Gastrocnemius medialis (tissue), 4 donors: ENCODE results near the gene FAM177A1. TPM values are rescaled to one million over a fixed set of nuclear protein-coding genes. Genes with fewer than 3 reads are reported as not detected.
A peak's percentile ranks its signal among the peaks of the same experiment; 100 is the strongest.

Source experiments
- ATAC-seq, 2 donors: fragments of 150-250 bp; one replicate each; pipeline ENCODE4 v1.9.1; 2016
- DNase-seq, 2 donors: peaks; one replicate each; pipeline ENCODE4 v3.0.0-alpha.2; 2019
- H3K27ac ChIP-seq, 4 donors: fragments of 200-600 bp; sonication (generic); 1 replicate in 1 of 4; 2 replicates in 3 of 4; pipeline ENCODE4 v1.5.1; 2016 to 2018; ENCODE audit warnings: mild to moderate bottlenecking in 2 of 4, moderate library complexity in 1 of 4
- H3K27me3 ChIP-seq, 3 donors: fragments of 200-600 bp; sonication (generic) in 2 of 3; 1 replicate in 1 of 3; 2 replicates in 2 of 3; pipeline versions ENCODE4 v1.5.1 to v1.6.0; 2016 to 2019; ENCODE audit warnings: mild to moderate bottlenecking in 1 of 3, moderate library complexity in 1 of 3
- H3K36me3 ChIP-seq, 2 donors: fragments of 200-600 bp; sonication (generic) in 1 of 2; one replicate each; pipeline ENCODE4 v1.5.1; 2017 to 2018
- H3K4me1 ChIP-seq, 2 donors: fragments of 200-600 bp; sonication (generic) in 1 of 2; one replicate each; pipeline ENCODE4 v1.5.1; 2016 to 2017; ENCODE audit warnings: mild to moderate bottlenecking in 2 of 2
- H3K4me3 ChIP-seq, 4 donors: fragments of 200-600 bp; sonication (generic) in 3 of 4; 1 replicate in 1 of 4; 2 replicates in 3 of 4; pipeline ENCODE4 v1.5.1; 2016 to 2019; ENCODE audit warnings: mild to moderate bottlenecking in 2 of 4
- H3K9me3 ChIP-seq, 3 donors: fragments of 200-600 bp; sonication (generic) in 2 of 3; 1 replicate in 1 of 3; 2 replicates in 2 of 3; pipeline ENCODE4 v1.5.1; 2016 to 2019
- POLR2A ChIP-seq, 2 donors: fragments of 450-650 bp; IDR thresholded peaks; one replicate each; pipeline ENCODE4 v1.6.1; 2017; ENCODE audit warnings: antibody characterized with exemption in 2 of 2, mild to moderate bottlenecking in 2 of 2, moderate library complexity in 2 of 2
- in situ Hi-C, 4 donors: fragments of 200-750 bp; cut with MboI; loops; one replicate each; pipeline versions ENCODE4 v1.15.0 to v1.8.0; 2017; ENCODE audit warnings: low sequenced_read_pairs in 4 of 4
- intact Hi-C: fragments of 100-400 bp; cut with DNase I; formaldehyde crosslinking; loops from one replicate; pipeline ENCODE4 v1.15.1; 2023; ENCODE audit warnings: low total_unique reads
- total RNA-seq, 4 donors: library from RNA; depleted of rRNA; stranded (reverse); fragments of >200 nt; gene quantifications; one replicate each; pipeline versions ENCODE4 v1.1.0 to v1.2.3, GENCODE V29; 2016
- TF ChIP-seq, protein P1 (sequence below), 5 experiments: fragments of 450-650 bp in 3 of 5; fragments of 200-600 bp in 2 of 5; sonication (generic) in 2 of 5; IDR thresholded peaks in 4 of 5; conservative IDR thresholded peaks in 1 of 5; 1 replicate in 4 of 5; 2 replicates in 1 of 5; pipeline ENCODE4 v1.5.1; 2016 to 2019; ENCODE audit warnings: antibody characterized with exemption in 5 of 5, mild to moderate bottlenecking in 3 of 5, moderate library complexity in 3 of 5

Gene FAM177A1
- total RNA-seq, 4 donors from 2014 or later = 13.5 to 35.8 (median 21.8) TPM

- H3K27ac ChIP-seq = peak overlapping the region; percentile 94 to 98 (median 97)
- peak overlapping the region; percentile 77 to 95 (median 87) for H3K4me3 ChIP-seq
- in situ Hi-C loops (loop anchor here in 3 of 4 donors (5.0 to 10.0 kb wide), 4 partner anchors 139 to 291 kb away; partner anchors contain the start of gene SRP54 (in 1 of the 3)), intact Hi-C loops (loop anchor here (2.0 to 10.0 kb wide), 5 partner anchors 77 to 701 kb away; partner anchors contain the start of genes BRMS1L, CFL2 and FAM177A1)
- no peak for TF ChIP-seq POLR2A (IDR thresholded peaks at IDR 0.05)
- TF ChIP-seq, protein P1, sequence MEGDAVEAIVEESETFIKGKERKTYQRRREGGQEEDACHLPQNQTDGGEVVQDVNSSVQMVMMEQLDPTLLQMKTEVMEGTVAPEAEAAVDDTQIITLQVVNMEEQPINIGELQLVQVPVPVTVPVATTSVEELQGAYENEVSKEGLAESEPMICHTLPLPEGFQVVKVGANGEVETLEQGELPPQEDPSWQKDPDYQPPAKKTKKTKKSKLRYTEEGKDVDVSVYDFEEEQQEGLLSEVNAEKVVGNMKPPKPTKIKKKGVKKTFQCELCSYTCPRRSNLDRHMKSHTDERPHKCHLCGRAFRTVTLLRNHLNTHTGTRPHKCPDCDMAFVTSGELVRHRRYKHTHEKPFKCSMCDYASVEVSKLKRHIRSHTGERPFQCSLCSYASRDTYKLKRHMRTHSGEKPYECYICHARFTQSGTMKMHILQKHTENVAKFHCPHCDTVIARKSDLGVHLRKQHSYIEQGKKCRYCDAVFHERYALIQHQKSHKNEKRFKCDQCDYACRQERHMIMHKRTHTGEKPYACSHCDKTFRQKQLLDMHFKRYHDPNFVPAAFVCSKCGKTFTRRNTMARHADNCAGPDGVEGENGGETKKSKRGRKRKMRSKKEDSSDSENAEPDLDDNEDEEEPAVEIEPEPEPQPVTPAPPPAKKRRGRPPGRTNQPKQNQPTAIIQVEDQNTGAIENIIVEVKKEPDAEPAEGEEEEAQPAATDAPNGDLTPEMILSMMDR (IDR thresholded peaks at IDR 0.05 in 4 of 5, conservative IDR thresholded peaks at IDR 0.05 in 1 of 5) = no peak
- ATAC-seq = no peak
- no peak for DNase-seq
- no peaks in the 10 kb centered on the region for H3K27me3 ChIP-seq
- H3K4me1 ChIP-seq = peaks cover 18 to 19% of the 10 kb centered on the region in 2 donors
- peaks cover 0 to 11% of the 10 kb centered on the region in 2 donors for H3K36me3 ChIP-seq
- H3K9me3 ChIP-seq = no peaks in the 10 kb centered on the region
These were observed 77.3 kb downstream of the FAM177A1 start for GRCh38 chr14:35123388-35123703.

GRCh38 chr14:35124127-35124526, 78.1 kb downstream of the FAM177A1 start:
- TF ChIP-seq, protein P1 (IDR thresholded peaks at IDR 0.05 in 4 of 5, conservative IDR thresholded peaks at IDR 0.05 in 1 of 5) = no peak
- TF ChIP-seq POLR2A (IDR thresholded peaks at IDR 0.05) = no peak
- Histone ChIP-seq H3K4me1 (peaks cover 18 to 19% of the 10 kb centered on the region in 2 donors), H3K4me3 (no peak overlapping the region), H3K27me3 (no peaks in the 10 kb centered on the region), H3K9me3 (no peaks in the 10 kb centered on the region), H3K36me3 (peaks cover 0 to 13% of the 10 kb centered on the region in 2 donors), H3K27ac (peak overlapping the region in 1 of 4 donors; percentile 98)
- DNase-seq (no peak), ATAC-seq (no peak)
- intact Hi-C loops (loop anchor here (5.0 to 10.0 kb wide), 4 partner anchors 252 to 701 kb away; partner anchors contain the start of genes BRMS1L and CFL2), in situ Hi-C loops (loop anchor here in 3 of 4 donors (5.0 to 10.0 kb wide), 4 partner anchors 139 to 291 kb away; partner anchors contain the start of gene SRP54 (in 1 of the 3))

Other genes with a start within 250 kb of the FAM177A1 start
- gene BAZ1A, start 170.9 kb upstream of the FAM177A1 start, total RNA-seq = 10 to 100 TPM; 11.6 to 18.5 (median 14.7) TPM
- gene SRP54, start 63.3 kb upstream of the FAM177A1 start, total RNA-seq = 10 to 100 TPM; 33.7 to 40.0 (median 34.6) TPM
- 10 to 100 TPM; 27.9 to 59.4 (median 33.2) TPM for gene PPP2R3C, start 75.7 kb downstream of the FAM177A1 start, total RNA-seq
- 10 to 100 TPM; 14.8 to 21.8 (median 20.0) TPM for gene PRORP, start 76.3 kb downstream of the FAM177A1 start, total RNA-seq
- 100 to 1,000 TPM; 323 to 502 (median 464) TPM for gene PSMA6, start 246.1 kb downstream of the FAM177A1 start, total RNA-seq